Colonic mucosa (tissue), 4 donors: Measurements from ENCODE around the gene FAM83F. TPM values are rescaled to one million over a fixed set of nuclear protein-coding genes. Genes with fewer than 3 reads are reported as not detected.

Experiments used
- DNase-seq: peaks from one replicate; pipeline ENCODE4 v3.0.0-alpha.2; 2020
- H3K27ac ChIP-seq: fragments of 200-600 bp; one replicate; pipeline ENCODE4 v1.8.0; 2021
- H3K27me3 ChIP-seq: fragments of 200-600 bp; one replicate; pipeline ENCODE4 v1.8.0; 2021
- H3K36me3 ChIP-seq: fragments of 200-600 bp; one replicate; pipeline ENCODE4 v1.8.0; 2021
- H3K4me1 ChIP-seq: fragments of 200-600 bp; one replicate; pipeline ENCODE4 v1.8.0; 2021; ENCODE audit warnings: mild to moderate bottlenecking
- H3K4me3 ChIP-seq: fragments of 200-600 bp; one replicate; pipeline ENCODE4 v1.8.0; 2021
- H3K9ac ChIP-seq, 2 donors: one replicate each; pipeline ENCODE4 v1.7.0; 2013; ENCODE audit warnings: control low read depth in 2 of 2, low read depth in 2 of 2, low read length in 2 of 2
- H3K9me3 ChIP-seq: fragments of 200-600 bp; one replicate; pipeline ENCODE4 v1.8.0; 2021
- intact Hi-C: fragments of 100-400 bp; cut with DNase I; formaldehyde crosslinking; loops from one replicate; pipeline ENCODE4 v1.14.1; 2022
- total RNA-seq, 2 donors: library from RNA; stranded (reverse); fragmentation: NEBNext Ultra II Directional in 1 of 2; extraction: Animal tissue kit (Norgen Biotek cat#: 25700) in 1 of 2; gene quantifications; one replicate each; pipeline ENCODE4 v1.2.1, GENCODE V29; 2021
- TF ChIP-seq, protein P1 (sequence below): fragments of 200-600 bp; IDR thresholded peaks from one replicate; pipeline ENCODE4 v1.8.0; 2022; ENCODE audit warnings: antibody characterized with exemption, mild to moderate bottlenecking
- donor health status: healthy.
- donor health status: DM: no; HTN: no; CAD: no.
- donor health status: DM: no; HTN: no; CAD: no.

FAM83F gene
- total RNA-seq, 2 donors from 2014 or later: 38.3 to 40.6 TPM

DNA sequence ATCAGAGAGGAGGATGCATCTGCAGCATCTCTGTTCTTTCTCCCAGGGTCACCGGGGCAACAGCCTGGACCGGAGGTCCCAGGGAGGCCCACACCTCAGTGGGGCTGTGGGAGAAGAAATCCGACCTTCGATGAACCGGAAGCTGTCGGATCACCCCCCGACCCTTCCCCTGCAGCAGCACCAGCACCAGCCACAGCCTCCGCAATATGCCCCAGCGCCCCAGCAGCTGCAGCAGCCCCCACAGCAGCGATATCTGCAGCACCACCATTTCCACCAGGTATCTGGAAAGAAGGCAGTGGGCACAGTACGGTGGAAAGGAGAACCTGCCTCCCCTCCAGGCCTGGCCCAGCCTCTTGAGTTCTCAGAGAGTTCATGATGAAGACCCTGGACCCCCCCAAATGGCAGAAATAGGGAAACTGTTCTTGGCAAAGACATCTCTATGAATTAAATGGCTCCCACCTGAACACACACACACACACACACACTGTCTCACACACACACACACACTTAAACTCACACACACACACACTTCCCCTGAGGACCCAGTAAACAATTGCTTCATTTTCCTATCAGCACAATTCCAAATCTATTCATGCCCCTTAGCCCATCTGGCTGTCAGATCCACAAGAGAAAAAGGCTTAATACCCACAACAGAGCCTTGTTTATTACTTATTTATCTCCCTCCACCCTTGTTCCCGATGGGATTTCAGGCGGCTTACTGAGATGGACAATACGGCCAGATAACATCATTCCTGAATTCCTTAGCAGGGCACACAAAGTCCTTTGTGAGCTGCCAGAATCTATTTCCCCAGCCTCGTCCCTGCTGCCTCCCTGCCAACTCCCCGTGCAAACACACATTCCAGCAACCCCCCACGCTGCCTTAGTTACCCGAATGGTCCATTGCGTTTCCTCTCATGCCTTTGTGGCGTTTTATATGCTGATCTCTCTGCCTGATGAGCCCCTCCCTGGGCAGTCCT lies 26.5 kb upstream of the FAM83F start:
- Histone ChIP-seq H3K9me3 (no peaks in the 10 kb centered on the region), H3K36me3 (no peaks in the 10 kb centered on the region), H3K27ac (peak overlapping the region; percentile 67), H3K9ac (peak overlapping the region in 1 of 2 donors; percentile 31), H3K27me3 (no peaks in the 10 kb centered on the region), H3K4me3 (no peak overlapping the region), H3K4me1 (peaks cover 6% of the 10 kb centered on the region)
- TF ChIP-seq, protein P1, sequence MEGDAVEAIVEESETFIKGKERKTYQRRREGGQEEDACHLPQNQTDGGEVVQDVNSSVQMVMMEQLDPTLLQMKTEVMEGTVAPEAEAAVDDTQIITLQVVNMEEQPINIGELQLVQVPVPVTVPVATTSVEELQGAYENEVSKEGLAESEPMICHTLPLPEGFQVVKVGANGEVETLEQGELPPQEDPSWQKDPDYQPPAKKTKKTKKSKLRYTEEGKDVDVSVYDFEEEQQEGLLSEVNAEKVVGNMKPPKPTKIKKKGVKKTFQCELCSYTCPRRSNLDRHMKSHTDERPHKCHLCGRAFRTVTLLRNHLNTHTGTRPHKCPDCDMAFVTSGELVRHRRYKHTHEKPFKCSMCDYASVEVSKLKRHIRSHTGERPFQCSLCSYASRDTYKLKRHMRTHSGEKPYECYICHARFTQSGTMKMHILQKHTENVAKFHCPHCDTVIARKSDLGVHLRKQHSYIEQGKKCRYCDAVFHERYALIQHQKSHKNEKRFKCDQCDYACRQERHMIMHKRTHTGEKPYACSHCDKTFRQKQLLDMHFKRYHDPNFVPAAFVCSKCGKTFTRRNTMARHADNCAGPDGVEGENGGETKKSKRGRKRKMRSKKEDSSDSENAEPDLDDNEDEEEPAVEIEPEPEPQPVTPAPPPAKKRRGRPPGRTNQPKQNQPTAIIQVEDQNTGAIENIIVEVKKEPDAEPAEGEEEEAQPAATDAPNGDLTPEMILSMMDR: no peak
- intact Hi-C loops: no loop called here
- DNase-seq: no peak

DNA sequence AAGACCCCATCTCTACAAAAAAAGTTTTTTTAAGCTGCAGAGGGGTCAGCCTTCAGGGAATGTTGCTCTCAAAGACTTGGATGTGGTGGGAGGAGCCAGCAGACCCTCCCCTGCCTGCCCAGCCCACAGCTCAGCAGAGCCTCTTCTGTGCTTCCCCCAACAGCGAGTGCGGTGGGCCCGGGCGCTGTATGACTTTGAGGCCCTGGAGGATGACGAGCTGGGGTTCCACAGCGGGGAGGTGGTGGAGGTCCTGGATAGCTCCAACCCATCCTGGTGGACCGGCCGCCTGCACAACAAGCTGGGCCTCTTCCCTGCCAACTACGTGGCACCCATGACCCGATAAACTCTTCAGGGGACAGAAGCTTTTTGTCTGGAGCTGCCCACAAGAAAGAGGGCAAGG lies 24.0 kb upstream of the FAM83F start:
- Histone ChIP-seq H3K9me3 (no peaks in the 10 kb centered on the region), H3K27ac (no peak overlapping the region), H3K27me3 (no peaks in the 10 kb centered on the region), H3K9ac (no peak overlapping the region), H3K36me3 (no peaks in the 10 kb centered on the region), H3K4me3 (no peak overlapping the region), H3K4me1 (peaks cover 6% of the 10 kb centered on the region)
- DNase-seq: no peak
- TF ChIP-seq, protein P1: no peak
- intact Hi-C loops: no loop called here

DNA sequence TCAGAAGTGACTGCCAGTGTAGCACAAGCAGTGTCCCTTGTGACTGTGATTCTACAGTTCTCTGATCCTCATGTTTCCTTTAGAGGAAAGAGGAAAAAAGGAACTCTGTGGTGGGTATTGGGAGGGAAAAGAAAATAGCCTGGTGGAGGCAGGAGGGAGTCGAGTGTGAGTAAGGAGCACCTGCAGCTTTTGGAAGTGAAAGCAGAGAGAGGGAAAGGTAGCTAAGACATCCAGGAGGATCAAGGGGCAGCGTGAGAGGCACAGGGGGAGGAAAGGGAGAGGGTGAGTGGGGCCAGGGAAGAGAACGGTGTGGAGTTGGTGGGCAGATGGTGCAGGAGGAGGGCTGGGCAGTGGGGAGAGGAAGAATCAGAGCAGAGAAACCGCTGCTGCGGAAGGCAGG lies 22.1 kb upstream of the FAM83F start:
- Histone ChIP-seq H3K9ac (no peak overlapping the region), H3K27ac (no peak overlapping the region), H3K9me3 (no peaks in the 10 kb centered on the region), H3K4me3 (no peak overlapping the region), H3K36me3 (no peaks in the 10 kb centered on the region), H3K4me1 (no peaks in the 10 kb centered on the region), H3K27me3 (no peaks in the 10 kb centered on the region)
- no peak for DNase-seq
- TF ChIP-seq, protein P1: no peak
- intact Hi-C loops: no loop called here

DNA sequence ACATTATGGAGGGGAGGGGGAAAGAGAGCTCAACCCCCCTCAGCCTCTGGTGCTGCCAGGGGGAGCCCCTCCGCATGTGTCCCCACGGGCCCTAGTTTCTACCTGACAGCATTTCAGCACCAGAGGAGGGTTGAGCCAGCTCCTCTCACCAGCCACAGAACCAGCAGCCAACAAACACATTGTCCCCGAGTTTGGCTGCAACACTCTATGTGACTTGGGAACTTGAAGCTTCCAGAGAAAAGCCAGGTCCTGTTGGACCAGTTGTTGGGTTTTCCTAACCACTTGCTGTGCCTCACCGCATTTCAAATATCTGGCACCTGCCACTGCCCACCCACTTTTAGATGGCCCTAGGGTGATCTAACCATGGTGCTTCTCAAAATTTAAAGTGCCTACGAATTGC lies 21.1 kb upstream of the FAM83F start:
- Histone ChIP-seq H3K27me3 (no peaks in the 10 kb centered on the region), H3K9ac (no peak overlapping the region), H3K4me1 (no peaks in the 10 kb centered on the region), H3K36me3 (no peaks in the 10 kb centered on the region), H3K9me3 (no peaks in the 10 kb centered on the region), H3K4me3 (no peak overlapping the region), H3K27ac (no peak overlapping the region)
- no peak for DNase-seq
- TF ChIP-seq, protein P1: no peak
- intact Hi-C loops: no loop called here

DNA sequence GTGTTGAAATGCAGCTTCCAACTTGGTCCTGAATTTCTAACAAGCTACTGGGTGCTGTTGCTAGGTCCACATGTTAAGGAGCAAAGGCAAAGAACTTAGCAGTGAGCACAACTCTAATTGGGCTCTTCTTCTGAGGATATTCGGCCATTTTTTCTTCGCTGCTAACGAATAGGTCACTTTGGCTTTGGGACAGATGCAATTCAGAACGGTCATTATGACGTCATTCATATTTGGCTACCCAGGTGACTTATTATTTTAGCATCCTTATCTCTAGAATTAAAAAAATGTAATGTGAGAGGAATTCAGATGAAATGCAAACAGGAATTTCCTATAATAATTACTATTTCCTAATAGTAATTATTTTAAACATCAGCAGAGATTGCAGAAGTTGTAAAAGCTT lies 20.7 kb upstream of the FAM83F start:
- H3K4me1 ChIP-seq: no peaks in the 10 kb centered on the region
- no peak for DNase-seq
- no peaks in the 10 kb centered on the region for H3K27me3 ChIP-seq
- H3K27ac ChIP-seq: no peak overlapping the region
- no peaks in the 10 kb centered on the region for H3K36me3 ChIP-seq
- intact Hi-C loops: no loop called here
- TF ChIP-seq, protein P1: no peak
- no peaks in the 10 kb centered on the region for H3K9me3 ChIP-seq
- H3K9ac ChIP-seq: no peak overlapping the region
- H3K4me3 ChIP-seq: no peak overlapping the region
